ENCODE measurements around the gene PRR9.
"Not testable (repeated sequence)": the region's sequence is repeated elsewhere in the genome, so short reads cannot be mapped to it uniquely, and the experiment has no call there.

PRR9 gene

DNA sequence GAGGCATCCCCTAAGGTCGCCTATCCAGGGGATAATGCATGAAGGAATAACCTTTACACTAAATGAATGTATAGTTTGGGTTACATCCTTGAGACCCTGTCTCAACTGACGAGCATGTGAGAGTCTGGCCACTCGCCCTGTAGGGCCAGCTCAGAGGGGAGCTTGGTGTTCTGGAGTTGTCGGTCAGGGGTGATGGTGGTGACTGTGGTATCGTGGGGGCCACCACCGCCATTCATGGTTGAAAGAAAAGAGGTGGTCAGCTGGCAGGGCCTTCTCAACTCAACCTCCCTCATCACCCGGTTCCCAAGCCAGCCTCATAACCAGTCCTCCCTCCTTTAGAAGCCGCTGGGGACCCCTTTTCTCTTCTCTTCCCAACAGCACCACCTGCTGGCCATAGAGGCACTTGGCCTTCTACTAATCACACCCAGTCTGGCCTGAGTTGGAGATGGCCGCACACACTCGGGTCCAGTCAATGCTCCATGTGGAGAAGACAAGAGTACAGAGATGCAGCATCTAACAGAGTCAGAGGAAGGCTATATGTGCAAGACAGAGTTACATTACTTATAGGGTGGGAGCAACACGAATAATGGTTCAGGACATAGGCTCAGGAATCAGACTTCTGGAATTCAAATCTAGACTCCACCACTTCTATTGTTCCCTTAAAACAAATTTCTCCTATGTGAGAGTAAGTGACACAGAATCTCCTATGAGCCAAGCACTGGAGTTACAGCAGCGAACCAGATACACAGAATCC is 11.9 kb downstream of the PRR9 start:
- not testable (repeated sequence) for H3K4me3 ChIP-seq (ENCODE audit: low read depth, low read length); H3K9ac ChIP-seq (ENCODE audit: low read length); H3K4me1 ChIP-seq (ENCODE audit: control insufficient read depth, insufficient read depth, low read length); H3K36me3 ChIP-seq (ENCODE audit: control insufficient read depth, insufficient read depth, low read length); H3K27me3 ChIP-seq (ENCODE audit: control insufficient read depth, insufficient read depth, low read length); H3K9me3 ChIP-seq (ENCODE audit: control insufficient read depth, insufficient read depth, low read depth, low read length); H3K27ac ChIP-seq (ENCODE audit: low read depth, low read length)

DNA sequence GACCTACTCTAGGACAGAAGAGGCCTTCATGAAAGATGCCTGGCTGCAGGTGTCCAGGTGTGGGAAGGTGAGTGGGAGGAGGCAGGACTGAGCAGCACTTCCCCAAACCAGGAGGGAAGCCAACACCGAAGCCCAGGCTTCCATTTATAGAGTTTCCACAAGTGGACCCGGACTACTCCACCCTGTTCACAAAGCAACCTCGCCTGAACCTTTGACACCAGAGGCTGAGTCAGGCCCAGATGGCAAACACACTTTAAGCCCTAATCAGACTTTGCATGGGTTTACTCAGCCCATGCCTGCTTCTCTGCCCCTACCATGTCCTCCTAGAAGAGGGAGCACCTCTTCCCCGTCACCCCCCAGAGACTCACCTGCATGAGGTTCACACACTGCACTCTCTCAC is 14.0 kb downstream of the PRR9 start:
- H3K9me3 ChIP-seq (ENCODE audit: control insufficient read depth, insufficient read depth, low read depth, low read length) = no peaks in the 10 kb centered on the region
- 0 out of 2 replicates have a peak, but pooled peaks cover 8% of the 10 kb centered on the region for H3K27me3 ChIP-seq (ENCODE audit: control insufficient read depth, insufficient read depth, low read length)
- no peak overlapping the region for H3K9ac ChIP-seq (ENCODE audit: low read length)
- no peaks in the 10 kb centered on the region for H3K36me3 ChIP-seq (ENCODE audit: control insufficient read depth, insufficient read depth, low read length)
- H3K27ac ChIP-seq (ENCODE audit: low read depth, low read length) = no peak overlapping the region
- no peaks in the 10 kb centered on the region for H3K4me1 ChIP-seq (ENCODE audit: control insufficient read depth, insufficient read depth, low read length)
- no peak overlapping the region for H3K4me3 ChIP-seq (ENCODE audit: low read depth, low read length)

- Histone ChIP-seq H3K27ac (ENCODE audit: low read depth, low read length) (no peak overlapping the region), H3K9ac (ENCODE audit: low read length) (no peak overlapping the region), H3K9me3 (ENCODE audit: control insufficient read depth, insufficient read depth, low read depth, low read length) (no peaks in the 10 kb centered on the region), H3K36me3 (ENCODE audit: control insufficient read depth, insufficient read depth, low read length) (no peaks in the 10 kb centered on the region), H3K27me3 (ENCODE audit: control insufficient read depth, insufficient read depth, low read length) (0 out of 2 replicates have a peak, but pooled peaks cover 8% of the 10 kb centered on the region), H3K4me1 (ENCODE audit: control insufficient read depth, insufficient read depth, low read length) (no peaks in the 10 kb centered on the region), H3K4me3 (ENCODE audit: low read depth, low read length) (no peak overlapping the region)
These were observed 14.4 kb downstream of the PRR9 start for GRCh38 chr1:153231785-153232184.

DNA sequence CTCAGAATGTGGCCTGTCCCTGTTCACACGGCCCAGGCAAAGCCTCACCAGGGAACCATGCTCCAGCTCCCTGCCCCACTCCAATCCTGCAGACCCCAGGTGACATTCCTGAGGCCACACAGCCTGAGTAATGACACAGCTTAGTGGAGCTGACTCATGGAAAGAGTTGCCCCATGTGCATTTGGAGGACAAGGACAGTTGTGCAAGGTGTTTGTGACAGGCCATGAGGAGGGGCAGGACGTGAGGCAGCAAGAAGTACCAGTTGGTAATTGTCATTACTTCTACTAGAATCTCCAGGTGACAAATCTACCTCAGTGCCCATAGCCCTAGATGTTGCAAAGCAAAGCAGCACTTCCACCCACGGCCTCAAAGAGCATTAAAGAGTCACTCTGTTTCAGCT is 15.2 kb downstream of the PRR9 start:
- Histone ChIP-seq H3K36me3 (ENCODE audit: control insufficient read depth, insufficient read depth, low read length) (no peaks in the 10 kb centered on the region), H3K27ac (ENCODE audit: low read depth, low read length) (no peak overlapping the region), H3K9me3 (ENCODE audit: control insufficient read depth, insufficient read depth, low read depth, low read length) (no peaks in the 10 kb centered on the region), H3K27me3 (ENCODE audit: control insufficient read depth, insufficient read depth, low read length) (0 out of 2 replicates have a peak, but pooled peaks cover 8% of the 10 kb centered on the region), H3K9ac (ENCODE audit: low read length) (no peak overlapping the region), H3K4me3 (ENCODE audit: low read depth, low read length) (no peak overlapping the region), H3K4me1 (ENCODE audit: control insufficient read depth, insufficient read depth, low read length) (no peaks in the 10 kb centered on the region)

DNA sequence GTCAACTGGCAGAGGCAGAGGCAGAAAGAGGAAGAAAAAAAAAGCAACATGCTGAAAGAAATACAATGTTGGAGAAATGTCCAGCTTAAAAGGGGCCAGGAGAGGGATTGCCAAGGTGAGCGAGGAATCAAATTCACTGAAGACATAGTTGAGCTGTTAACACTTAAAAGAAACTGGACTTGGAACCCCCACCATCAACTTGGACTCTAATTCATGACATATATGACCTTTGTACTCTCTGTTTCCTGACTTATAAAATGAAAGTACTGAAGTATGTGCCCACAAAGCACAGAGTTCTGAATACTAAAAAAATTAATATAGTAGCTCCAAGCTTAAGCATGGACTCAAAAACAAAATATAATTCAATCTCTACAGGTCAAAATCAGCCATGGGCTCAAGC is 16.1 kb downstream of the PRR9 start:
- Histone ChIP-seq H3K27me3 (ENCODE audit: control insufficient read depth, insufficient read depth, low read length) (0 out of 2 replicates have a peak, but pooled peaks cover 2% of the 10 kb centered on the region), H3K36me3 (ENCODE audit: control insufficient read depth, insufficient read depth, low read length) (no peaks in the 10 kb centered on the region), H3K4me3 (ENCODE audit: low read depth, low read length) (no peak overlapping the region), H3K4me1 (ENCODE audit: control insufficient read depth, insufficient read depth, low read length) (no peaks in the 10 kb centered on the region), H3K9me3 (ENCODE audit: control insufficient read depth, insufficient read depth, low read depth, low read length) (no peaks in the 10 kb centered on the region), H3K27ac (ENCODE audit: low read depth, low read length) (no peak overlapping the region), H3K9ac (ENCODE audit: low read length) (no peak overlapping the region)

DNA sequence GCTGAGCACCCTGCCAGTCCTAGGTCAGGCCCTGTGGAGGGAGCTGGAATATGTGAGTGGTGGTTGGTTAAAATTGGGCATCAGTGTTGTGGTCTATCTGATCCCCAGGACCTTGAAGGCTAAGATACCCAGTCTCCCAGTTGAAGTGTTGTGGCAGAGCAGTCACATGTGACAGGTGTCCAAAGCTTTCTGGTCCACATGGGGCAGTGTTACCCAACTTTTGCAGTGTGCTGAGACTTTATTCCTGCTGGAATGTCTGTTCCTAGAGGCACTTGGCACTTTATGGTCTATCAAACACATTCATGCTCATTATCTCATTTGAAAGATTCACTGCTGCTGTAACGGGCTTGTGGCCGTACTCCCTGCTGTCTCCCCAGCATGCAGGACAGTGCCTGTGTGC is 21.1 kb downstream of the PRR9 start:
- Histone ChIP-seq H3K9ac (ENCODE audit: low read length) (no peak overlapping the region), H3K27ac (ENCODE audit: low read depth, low read length) (no peak overlapping the region), H3K9me3 (ENCODE audit: control insufficient read depth, insufficient read depth, low read depth, low read length) (no peaks in the 10 kb centered on the region), H3K4me3 (ENCODE audit: low read depth, low read length) (no peak overlapping the region), H3K36me3 (ENCODE audit: control insufficient read depth, insufficient read depth, low read length) (no peaks in the 10 kb centered on the region), H3K4me1 (ENCODE audit: control insufficient read depth, insufficient read depth, low read length) (no peaks in the 10 kb centered on the region), H3K27me3 (ENCODE audit: control insufficient read depth, insufficient read depth, low read length) (no peaks in the 10 kb centered on the region)

DNA sequence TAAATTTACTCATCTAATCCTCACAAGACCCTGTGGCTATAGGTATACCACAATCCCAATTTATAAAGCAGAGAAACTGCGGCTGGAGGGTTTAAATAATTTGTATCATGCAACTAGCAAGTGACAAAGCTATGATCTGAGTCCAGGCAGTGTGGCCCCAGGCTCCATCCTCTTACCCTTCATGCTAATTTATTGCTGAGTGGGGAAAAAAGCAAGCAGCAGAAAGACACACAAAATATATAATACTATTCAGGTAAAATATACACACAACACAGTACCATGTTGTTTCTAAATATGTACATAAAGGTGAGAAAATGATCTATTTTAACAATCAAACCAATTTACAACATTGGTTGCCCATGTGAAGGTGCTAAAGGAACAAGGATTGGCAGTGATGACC is 24.8 kb downstream of the PRR9 start:
- no peaks in the 10 kb centered on the region for H3K4me1 ChIP-seq (ENCODE audit: control insufficient read depth, insufficient read depth, low read length)
- H3K36me3 ChIP-seq (ENCODE audit: control insufficient read depth, insufficient read depth, low read length) = no peaks in the 10 kb centered on the region
- no peak overlapping the region for H3K4me3 ChIP-seq (ENCODE audit: low read depth, low read length)
- no peak overlapping the region for H3K9ac ChIP-seq (ENCODE audit: low read length)
- H3K27ac ChIP-seq (ENCODE audit: low read depth, low read length) = no peak overlapping the region
- H3K27me3 ChIP-seq (ENCODE audit: control insufficient read depth, insufficient read depth, low read length) = peaks cover 11% of the 10 kb centered on the region
- peaks cover 3% of the 10 kb centered on the region; the same call in 1 of the 2 replicates for H3K9me3 ChIP-seq (ENCODE audit: control insufficient read depth, insufficient read depth, low read depth, low read length)

DNA sequence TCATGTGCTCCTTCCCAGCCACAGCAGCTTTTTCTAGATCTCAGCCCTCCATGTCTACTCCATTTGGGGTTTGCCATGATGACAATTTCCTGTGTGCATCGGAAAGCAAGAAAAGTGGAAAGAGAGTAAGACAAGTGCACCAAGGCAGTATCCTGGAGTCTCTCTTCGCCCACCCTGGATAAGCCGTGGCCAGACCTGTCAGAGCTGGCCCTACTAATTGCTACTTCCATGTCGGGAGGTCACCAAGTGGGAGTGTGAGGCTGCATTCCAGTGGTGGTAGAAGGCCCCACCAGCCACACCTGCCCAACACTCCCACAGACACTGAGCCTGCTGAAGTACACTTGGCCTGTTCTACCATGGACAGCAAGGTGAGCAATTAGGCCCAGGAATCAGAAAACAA is 28.1 kb downstream of the PRR9 start:
- H3K36me3 ChIP-seq (ENCODE audit: control insufficient read depth, insufficient read depth, low read length) = no peaks in the 10 kb centered on the region
- peaks cover 3% of the 10 kb centered on the region; the same call in 1 of the 2 replicates for H3K9me3 ChIP-seq (ENCODE audit: control insufficient read depth, insufficient read depth, low read depth, low read length)
- H3K4me3 ChIP-seq (ENCODE audit: low read depth, low read length) = no peak overlapping the region
- H3K4me1 ChIP-seq (ENCODE audit: control insufficient read depth, insufficient read depth, low read length) = no peaks in the 10 kb centered on the region
- H3K27ac ChIP-seq (ENCODE audit: low read depth, low read length) = no peak overlapping the region
- peaks cover 24% of the 10 kb centered on the region for H3K27me3 ChIP-seq (ENCODE audit: control insufficient read depth, insufficient read depth, low read length)
- H3K9ac ChIP-seq (ENCODE audit: low read length) = no peak overlapping the region

GRCh38 chr1:153246018-153246417 is 28.6 kb downstream of the PRR9 start:
- H3K9me3 ChIP-seq (ENCODE audit: control insufficient read depth, insufficient read depth, low read depth, low read length) = peaks cover 3% of the 10 kb centered on the region; the same call in 1 of the 2 replicates
- H3K4me3 ChIP-seq (ENCODE audit: low read depth, low read length) = no peak overlapping the region
- no peaks in the 10 kb centered on the region for H3K36me3 ChIP-seq (ENCODE audit: control insufficient read depth, insufficient read depth, low read length)
- H3K27me3 ChIP-seq (ENCODE audit: control insufficient read depth, insufficient read depth, low read length) = peaks cover 24% of the 10 kb centered on the region
- H3K9ac ChIP-seq (ENCODE audit: low read length) = no peak overlapping the region
- H3K27ac ChIP-seq (ENCODE audit: low read depth, low read length) = no peak overlapping the region
- no peaks in the 10 kb centered on the region for H3K4me1 ChIP-seq (ENCODE audit: control insufficient read depth, insufficient read depth, low read length)

DNA sequence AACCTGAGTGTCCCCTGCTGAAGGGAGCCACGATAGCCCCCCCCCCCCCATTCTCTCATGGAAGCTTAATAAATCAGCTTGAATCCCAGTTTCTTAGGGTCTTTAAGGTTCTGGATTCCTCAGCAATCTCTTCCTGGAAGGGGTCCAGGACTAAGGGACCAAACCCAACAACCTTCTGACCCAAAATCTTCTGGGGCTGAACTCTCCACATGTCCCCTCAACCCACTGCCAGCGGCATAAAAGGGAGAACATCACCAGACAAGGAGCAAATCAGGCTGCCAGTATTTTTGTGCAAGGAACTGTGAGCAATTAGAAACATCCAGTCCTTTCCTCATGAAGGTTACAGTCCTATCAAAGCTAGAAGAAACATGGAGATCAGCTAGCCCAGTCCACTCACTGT is 29.4 kb downstream of the PRR9 start:
- H3K4me3 ChIP-seq (ENCODE audit: low read depth, low read length) = no peak overlapping the region
- H3K27ac ChIP-seq (ENCODE audit: low read depth, low read length) = no peak overlapping the region
- peaks cover 24% of the 10 kb centered on the region for H3K27me3 ChIP-seq (ENCODE audit: control insufficient read depth, insufficient read depth, low read length)
- no peak overlapping the region for H3K9ac ChIP-seq (ENCODE audit: low read length)
- no peaks in the 10 kb centered on the region for H3K36me3 ChIP-seq (ENCODE audit: control insufficient read depth, insufficient read depth, low read length)
- H3K9me3 ChIP-seq (ENCODE audit: control insufficient read depth, insufficient read depth, low read depth, low read length) = peaks cover 3% of the 10 kb centered on the region; the same call in 1 of the 2 replicates
- no peaks in the 10 kb centered on the region for H3K4me1 ChIP-seq (ENCODE audit: control insufficient read depth, insufficient read depth, low read length)

DNA sequence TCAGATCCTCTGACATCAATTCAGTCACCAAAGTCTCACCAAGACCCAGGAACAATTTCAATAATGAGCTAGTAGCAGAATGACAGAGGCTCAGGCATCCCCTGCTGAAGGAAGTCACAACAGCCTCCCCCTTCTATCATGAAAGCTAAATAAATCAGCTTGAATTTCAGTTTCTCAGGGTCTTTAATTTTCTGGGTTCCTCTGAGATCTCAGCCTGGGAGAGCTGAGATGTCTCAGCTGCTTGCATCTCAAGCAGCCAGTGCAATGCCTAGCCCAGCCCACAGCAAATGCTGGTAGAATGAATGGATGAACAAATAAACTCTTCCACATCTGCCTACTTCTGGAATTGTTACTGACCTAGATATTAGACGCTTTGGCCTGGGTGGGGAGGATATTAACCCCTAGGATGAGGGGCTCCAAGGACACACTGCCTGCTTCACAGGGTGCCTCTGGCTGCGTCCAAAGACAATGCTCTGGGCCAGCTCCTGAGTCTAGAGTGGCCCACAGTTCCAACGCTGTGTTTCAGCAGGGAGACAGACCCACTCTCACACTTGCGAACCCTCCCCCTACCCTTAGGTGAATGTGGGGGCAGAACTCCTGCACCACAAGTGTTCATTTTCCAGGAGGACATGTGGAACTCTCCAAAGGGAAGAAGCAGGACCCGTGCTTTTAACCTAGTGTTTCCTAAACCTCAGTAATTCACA is 30.9 kb downstream of the PRR9 start:
- Histone ChIP-seq H3K4me1 (ENCODE audit: control insufficient read depth, insufficient read depth, low read length) (no peaks in the 10 kb centered on the region), H3K27me3 (ENCODE audit: control insufficient read depth, insufficient read depth, low read length) (peaks cover 27% of the 10 kb centered on the region), H3K9ac (ENCODE audit: low read length) (no peak overlapping the region), H3K36me3 (ENCODE audit: control insufficient read depth, insufficient read depth, low read length) (no peaks in the 10 kb centered on the region), H3K4me3 (ENCODE audit: low read depth, low read length) (no peak overlapping the region), H3K9me3 (ENCODE audit: control insufficient read depth, insufficient read depth, low read depth, low read length) (peaks cover 3% of the 10 kb centered on the region; the same call in 1 of the 2 replicates), H3K27ac (ENCODE audit: low read depth, low read length) (no peak overlapping the region)

Measured in HUES6 (cell line).